ENCODE results near the gene CTIF.

DNA sequence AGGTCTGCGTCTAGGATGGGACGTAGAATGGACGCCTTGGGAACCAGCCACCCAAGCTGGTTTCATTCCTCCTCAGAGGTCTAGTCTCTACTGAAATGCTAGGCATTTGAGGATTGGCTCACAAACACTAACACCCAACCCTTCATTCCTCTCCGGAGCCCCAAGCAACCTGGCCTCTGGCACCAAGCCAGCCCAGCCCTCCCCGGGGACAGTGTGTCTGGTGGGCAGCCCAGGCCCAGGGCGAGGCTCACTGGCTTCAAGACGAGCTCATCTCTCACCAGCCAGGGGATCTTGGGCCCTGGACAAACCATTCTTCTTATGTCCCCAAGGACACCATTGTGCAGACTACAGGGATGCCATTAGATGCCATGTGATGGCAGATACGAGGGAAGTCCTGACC lies 182.5 kb downstream of the CTIF start:
- TF ChIP-seq, protein P1, sequence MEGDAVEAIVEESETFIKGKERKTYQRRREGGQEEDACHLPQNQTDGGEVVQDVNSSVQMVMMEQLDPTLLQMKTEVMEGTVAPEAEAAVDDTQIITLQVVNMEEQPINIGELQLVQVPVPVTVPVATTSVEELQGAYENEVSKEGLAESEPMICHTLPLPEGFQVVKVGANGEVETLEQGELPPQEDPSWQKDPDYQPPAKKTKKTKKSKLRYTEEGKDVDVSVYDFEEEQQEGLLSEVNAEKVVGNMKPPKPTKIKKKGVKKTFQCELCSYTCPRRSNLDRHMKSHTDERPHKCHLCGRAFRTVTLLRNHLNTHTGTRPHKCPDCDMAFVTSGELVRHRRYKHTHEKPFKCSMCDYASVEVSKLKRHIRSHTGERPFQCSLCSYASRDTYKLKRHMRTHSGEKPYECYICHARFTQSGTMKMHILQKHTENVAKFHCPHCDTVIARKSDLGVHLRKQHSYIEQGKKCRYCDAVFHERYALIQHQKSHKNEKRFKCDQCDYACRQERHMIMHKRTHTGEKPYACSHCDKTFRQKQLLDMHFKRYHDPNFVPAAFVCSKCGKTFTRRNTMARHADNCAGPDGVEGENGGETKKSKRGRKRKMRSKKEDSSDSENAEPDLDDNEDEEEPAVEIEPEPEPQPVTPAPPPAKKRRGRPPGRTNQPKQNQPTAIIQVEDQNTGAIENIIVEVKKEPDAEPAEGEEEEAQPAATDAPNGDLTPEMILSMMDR (IDR thresholded peaks at IDR 0.05): no peak
- TF ChIP-seq EP300 (IDR thresholded peaks at IDR 0.05): no peak
